GM19099 (cell line): ENCODE measurements around the gene IL1RAPL2.

Source experiments
- POLR2A ChIP-seq: IDR thresholded peaks from 3 replicates; pipeline ENCODE4 v1.6.1; 2011; ENCODE audit warnings: low read depth; ENCODE audit not compliant: insufficient read length; ENCODE audit errors: extremely low read depth

IL1RAPL2 gene

DNA sequence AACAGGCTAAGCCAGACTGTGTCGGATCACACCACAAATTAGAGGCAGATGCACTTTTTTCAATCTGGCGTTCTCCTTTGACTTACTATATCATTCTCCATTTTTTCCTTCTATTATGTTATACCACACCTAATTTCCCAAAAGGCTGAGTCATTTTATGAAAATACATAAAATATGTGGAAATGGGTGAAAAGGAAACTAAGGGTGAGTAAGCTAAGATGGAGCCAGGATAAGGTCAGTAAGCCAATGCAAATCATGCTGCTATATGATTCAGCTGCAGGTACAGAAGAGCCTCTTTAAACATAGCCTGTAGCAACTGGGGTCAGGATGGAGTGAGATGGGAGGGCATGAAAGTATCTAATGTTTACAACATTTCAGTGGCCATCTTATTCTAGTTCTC, 748.5 kb downstream of the IL1RAPL2 start:
- TF ChIP-seq POLR2A: no peak

- TF ChIP-seq POLR2A: no peak
Observed at GRCh38 chrX:105315248-105315647, 749.2 kb downstream of the IL1RAPL2 start.

DNA sequence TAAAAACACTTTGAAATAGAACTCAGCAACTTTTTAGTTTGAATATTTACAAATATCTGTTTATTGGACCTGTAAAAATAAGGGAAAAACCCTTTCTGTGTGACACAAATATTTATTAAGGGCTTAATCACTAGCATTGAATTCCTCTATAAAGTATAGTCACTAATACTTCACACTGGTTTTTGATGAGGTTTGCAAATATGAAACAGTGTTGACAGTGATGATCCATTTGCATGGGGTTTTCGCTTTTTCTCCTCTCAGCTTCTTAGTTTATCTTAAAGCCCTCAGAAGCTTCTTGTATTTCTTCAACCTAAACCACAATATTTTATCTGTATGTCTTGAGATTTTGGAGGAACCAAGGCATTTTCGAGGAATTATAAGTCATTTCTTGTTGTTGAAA, 751.1 kb downstream of the IL1RAPL2 start:
- TF ChIP-seq POLR2A: no peak

DNA sequence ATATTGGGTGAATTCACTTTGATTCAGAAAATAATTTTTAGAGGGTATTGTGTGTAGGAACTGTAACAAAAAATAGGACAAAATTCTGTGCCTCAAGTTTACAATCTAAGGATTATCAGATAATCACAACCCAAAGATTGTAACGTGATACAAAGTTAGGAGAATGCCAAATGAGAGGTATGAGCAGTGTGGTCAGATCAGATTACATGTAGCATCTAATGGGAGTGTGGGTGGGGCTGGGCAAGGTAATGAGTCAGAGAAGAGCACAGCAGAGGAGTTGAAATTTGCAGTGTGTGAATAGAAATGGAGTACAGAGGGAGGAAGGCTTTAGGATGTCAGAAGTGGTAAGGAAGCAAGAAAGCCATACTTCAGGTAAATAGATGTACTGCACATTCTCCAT, 757.9 kb downstream of the IL1RAPL2 start:
- TF ChIP-seq POLR2A: no peak

DNA sequence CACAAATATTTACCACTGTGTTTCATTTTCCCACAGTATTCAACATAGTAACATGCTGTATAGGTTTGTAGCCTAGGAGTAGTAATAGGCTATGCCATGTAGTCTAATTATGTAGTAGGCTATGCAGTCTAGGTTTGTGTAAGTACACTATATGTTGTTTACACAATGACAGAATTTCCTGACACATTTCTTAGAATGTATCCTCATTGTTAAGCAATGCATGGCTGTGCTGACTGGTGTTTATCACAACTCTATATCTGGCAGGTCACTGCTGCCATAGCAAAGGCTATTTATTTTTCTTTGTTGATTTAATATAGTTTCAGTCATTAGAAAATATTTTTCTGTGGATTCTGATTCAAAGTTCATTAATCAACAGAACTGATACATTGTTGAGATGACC, 762.8 kb downstream of the IL1RAPL2 start:
- TF ChIP-seq POLR2A: no peak

DNA sequence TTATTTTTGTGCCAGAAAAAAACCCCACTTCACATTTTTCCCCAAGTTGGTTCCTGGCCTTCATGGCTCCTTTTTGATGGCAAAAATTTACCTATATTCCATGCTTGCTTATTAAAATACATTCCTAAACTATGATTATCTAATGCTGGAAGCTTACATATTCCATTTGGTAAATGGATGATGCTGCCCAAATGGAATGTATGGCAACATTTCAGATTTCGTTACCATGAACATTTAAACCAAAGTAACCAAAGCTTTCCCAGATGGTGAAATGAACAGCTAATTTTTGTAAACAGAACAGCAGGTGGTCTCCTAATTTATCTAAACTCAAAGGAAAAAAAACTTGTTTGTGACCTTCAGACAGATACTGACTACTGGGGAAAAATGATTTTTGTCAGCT, 765.2 kb downstream of the IL1RAPL2 start:
- TF ChIP-seq POLR2A: no peak

GRCh38 chrX:105347373-105347772, 781.4 kb downstream of the IL1RAPL2 start:
- no peak for TF ChIP-seq POLR2A

GRCh38 chrX:105349476-105349875, 783.5 kb downstream of the IL1RAPL2 start:
- no peak for TF ChIP-seq POLR2A

GRCh38 chrX:105375816-105376215, 809.8 kb downstream of the IL1RAPL2 start:
- TF ChIP-seq POLR2A: no peak

DNA sequence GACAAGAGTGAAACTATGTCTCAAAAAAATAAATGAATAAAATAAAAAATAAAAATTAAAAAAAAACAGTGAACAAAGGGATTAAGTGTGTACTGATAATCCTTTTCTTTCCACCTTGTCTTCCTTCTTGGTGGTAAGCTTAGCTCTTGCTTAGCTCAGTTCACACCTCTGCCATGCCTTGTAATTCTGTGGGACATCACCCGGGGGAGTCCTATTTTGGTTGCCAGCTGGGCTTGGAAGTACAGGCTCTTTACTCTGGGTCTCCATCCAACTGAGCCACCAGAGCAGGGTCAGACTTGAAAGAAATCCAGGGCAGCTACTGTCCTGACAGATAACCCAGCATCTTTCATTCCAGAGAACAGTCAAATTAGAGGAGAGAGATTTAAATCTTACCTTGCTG, 858.7 kb downstream of the IL1RAPL2 start:
- TF ChIP-seq POLR2A: no peak

- no peak for TF ChIP-seq POLR2A
Observed at GRCh38 chrX:105451401-105451800, 885.4 kb downstream of the IL1RAPL2 start.

DNA sequence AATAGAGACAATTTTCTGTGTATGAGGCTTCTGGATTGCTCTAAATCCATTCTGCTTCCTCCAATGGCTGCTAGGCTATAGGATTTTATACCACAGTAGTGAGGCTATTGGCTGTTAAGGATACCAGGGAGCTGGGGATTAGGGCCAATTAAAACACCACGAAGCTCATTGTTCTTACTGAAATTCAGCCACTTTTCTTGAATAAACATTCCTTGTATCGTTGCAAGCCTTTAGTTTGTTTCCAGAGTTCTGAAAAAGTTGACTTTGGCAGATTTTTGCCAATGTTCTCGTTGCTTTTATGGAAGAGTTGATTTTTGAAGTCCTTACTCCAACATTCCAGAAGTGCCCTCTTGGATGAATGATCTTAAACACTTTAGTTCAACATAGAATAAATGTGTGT, 892.8 kb downstream of the IL1RAPL2 start:
- TF ChIP-seq POLR2A: no peak

DNA sequence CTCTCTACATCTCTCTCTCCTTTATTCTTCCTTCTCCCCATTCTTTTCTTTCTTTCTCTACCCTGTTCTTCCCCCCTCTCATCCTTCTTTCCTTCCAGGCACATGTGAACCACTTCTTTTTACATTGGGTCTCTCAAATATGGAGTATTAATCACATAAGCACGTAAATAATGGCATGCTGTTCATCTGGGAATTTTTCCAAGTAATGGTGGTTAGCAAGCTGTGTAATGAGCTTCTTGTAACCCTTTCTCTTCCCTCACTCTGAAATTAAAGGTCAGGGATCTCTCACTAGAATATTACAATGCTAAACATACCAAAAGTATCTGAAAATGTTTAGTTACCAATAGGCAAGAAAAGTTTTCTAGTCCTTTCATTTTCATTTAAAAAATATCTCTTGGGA, 894.4 kb downstream of the IL1RAPL2 start:
- TF ChIP-seq POLR2A: no peak

- TF ChIP-seq POLR2A: no peak
Observed at GRCh38 chrX:105461016-105461415, 895.0 kb downstream of the IL1RAPL2 start.

DNA sequence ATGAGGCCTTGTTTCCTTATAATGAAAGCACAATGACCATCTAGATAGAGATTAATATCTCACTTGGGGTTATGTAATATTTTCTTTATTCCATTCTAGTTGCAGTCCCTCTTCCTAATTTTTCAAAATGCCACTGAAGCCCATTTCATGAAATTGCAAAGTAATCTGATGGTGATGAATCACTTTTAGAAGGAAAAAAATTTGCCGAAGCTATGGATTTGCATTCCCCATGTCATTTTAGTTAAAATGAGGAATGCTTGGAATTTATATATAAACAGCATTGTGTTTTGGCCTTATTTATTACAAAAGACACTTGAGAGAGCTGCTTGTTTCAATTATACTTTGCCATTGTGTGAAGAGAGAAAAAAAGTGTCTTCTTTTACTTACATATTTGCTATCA, 896.2 kb downstream of the IL1RAPL2 start:
- no peak for TF ChIP-seq POLR2A

DNA sequence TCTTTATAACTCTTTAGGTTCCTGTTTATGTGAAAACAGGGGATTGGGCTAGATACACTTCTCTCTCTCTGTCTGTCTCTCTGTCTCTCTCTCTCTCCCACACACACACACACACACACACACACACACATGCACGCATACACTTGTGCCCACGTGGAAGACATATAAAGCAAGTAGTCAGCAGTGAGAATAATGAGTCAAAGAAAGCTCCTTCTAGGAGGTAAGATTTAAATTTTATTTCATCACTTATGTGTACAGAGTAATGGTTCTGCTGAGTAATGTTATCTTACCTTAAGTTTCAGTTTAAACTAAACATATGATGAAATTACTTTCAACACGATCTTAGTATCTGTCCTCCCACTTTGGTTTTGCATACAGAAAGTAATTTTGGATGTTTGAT, 897.5 kb downstream of the IL1RAPL2 start:
- no peak for TF ChIP-seq POLR2A

- TF ChIP-seq POLR2A: no peak
Observed at GRCh38 chrX:105464618-105465017, 898.6 kb downstream of the IL1RAPL2 start.

DNA sequence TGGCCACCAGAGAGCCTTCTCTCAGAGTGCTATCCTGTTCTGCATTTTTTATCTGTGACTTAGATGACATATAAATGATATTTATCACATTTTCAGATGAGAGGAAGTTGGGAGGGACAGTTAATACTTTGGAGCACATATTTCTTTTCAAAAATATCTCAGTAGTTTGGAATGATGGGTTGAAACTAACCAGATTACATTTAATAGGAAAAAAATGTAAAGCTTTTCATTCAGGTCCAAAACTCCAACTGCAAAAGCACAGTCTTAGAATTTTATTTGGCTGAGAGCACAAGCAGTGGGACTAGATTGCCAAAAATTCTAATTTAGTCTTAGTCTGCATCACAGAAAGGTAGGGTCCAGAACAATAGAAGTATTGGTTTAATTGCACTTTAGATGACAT, 902.7 kb downstream of the IL1RAPL2 start:
- no peak for TF ChIP-seq POLR2A
